Measurements from ENCODE around the gene HECTD1. TPM values are rescaled to one million over a fixed set of nuclear protein-coding genes. Genes with fewer than 3 reads are reported as not detected.

HECTD1 gene
- total and polyA plus RNA-seq, 9 of the 15 experiments (the other 6 are each of a cell fraction or from before 2014, with no cell fraction given), result 27.9 to 111 (median 78.1) TPM

- TF ChIP-seq GMEB1 (CRISPR knock-in tag; IDR thresholded peaks at IDR 0.05) (peak; percentile 37; the same call in 1 of the 2 replicates), ZNF274 (IDR thresholded peaks at IDR 0.05; ENCODE audit: borderline replicate concordance, low read depth, low read length) (peak; percentile 86; the same call in 1 of the 2 replicates), GATAD2A (IDR thresholded peaks at IDR 0.05) (peak; percentile 81; the same call in 1 of the 2 replicates), RHOXF2B (CRISPR knock-in tag; conservative IDR thresholded peaks at IDR 0.05) (0 out of 2 replicates have a peak, but pooled peaks have one; percentile 20), CXXC5 (CRISPR knock-in tag; IDR thresholded peaks at IDR 0.05) (peak; percentile 72), ARNT (IDR thresholded peaks at IDR 0.05) (peak; percentile 96 to 99), ATF3 (IDR thresholded peaks at IDR 0.05) (peak; percentile 89), ATF3 (CRISPR knock-in tag; conservative IDR thresholded peaks at IDR 0.05) (no peak), HES1 (IDR thresholded peaks at IDR 0.05; ENCODE audit: low read depth) (peak; percentile 94), HIVEP1 (CRISPR knock-in tag; IDR thresholded peaks at IDR 0.05) (peak; percentile 81; the same call in 1 of the 2 replicates), CGGBP1 (CRISPR knock-in tag; IDR thresholded peaks at IDR 0.05) (peak; percentile 31; the same call in 1 of the 2 replicates), MYNN (IDR thresholded peaks at IDR 0.05) (peak; percentile 98), MYNN (CRISPR knock-in tag; IDR thresholded peaks at IDR 0.05) (no peak), ZBTB34 (CRISPR knock-in tag; IDR thresholded peaks at IDR 0.05) (peak; percentile 89), RREB1 (CRISPR knock-in tag; IDR thresholded peaks at IDR 0.05) (no peak), TARDBP (IDR thresholded peaks at IDR 0.05) (peak; percentile 95; the same call in 1 of the 2 replicates), RAD51 (IDR thresholded peaks at IDR 0.05; ENCODE audit: borderline replicate concordance, low read depth) (peak; percentile 23; the same call in 1 of the 2 replicates)
Measured at GRCh38 chr14:31059152-31059924, 148.3 kb downstream of the HECTD1 start (continued).

All from K562 (cell line).